Mononuclear cell (primary cell): ENCODE data around the gene SLC8B1. TPM values are rescaled to one million over a fixed set of nuclear protein-coding genes. Genes with fewer than 3 reads are reported as not detected.

Experiments
- H3K27me3 ChIP-seq: 2 replicates; pipeline ENCODE4 v1.6.0; 2011; ENCODE audit warnings: low read length, control low read depth; ENCODE audit not compliant: insufficient read depth
- H3K4me1 ChIP-seq: 2 replicates; pipeline ENCODE4 v1.5.1; 2011; ENCODE audit warnings: mild to moderate bottlenecking, low read length, control low read depth; ENCODE audit not compliant: insufficient read depth
- H3K4me3 ChIP-seq: 2 replicates; pipeline ENCODE4 v1.5.1; 2011; ENCODE audit warnings: mild to moderate bottlenecking, low read length, moderate library complexity
- H3K9me3 ChIP-seq: 2 replicates; pipeline ENCODE4 v1.5.1; 2011; ENCODE audit warnings: low read depth, mild to moderate bottlenecking, control low read depth, low read length
- total RNA-seq: library from RNA; depleted of rRNA; stranded (reverse); fragments of >200 nt; gene quantifications from one replicate; pipeline ENCODE4 v1.2.3, GENCODE V29; 2012

The SLC8B1 gene
- total RNA-seq, 1 donor: 51.2 TPM

- H3K9me3 ChIP-seq: no peaks in the 10 kb centered on the region
- no peak overlapping the region for H3K4me3 ChIP-seq
- no peaks in the 10 kb centered on the region for H3K27me3 ChIP-seq
- H3K4me1 ChIP-seq: peaks cover 21% of the 10 kb centered on the region
Observed at GRCh38 chr12:113266106-113266895, 68.6 kb downstream of the SLC8B1 start.

GRCh38 chr12:113263431-113263963 is 71.4 kb downstream of the SLC8B1 start:
- Histone ChIP-seq H3K4me3 (no peak overlapping the region), H3K9me3 (no peaks in the 10 kb centered on the region), H3K4me1 (peaks cover 36% of the 10 kb centered on the region), H3K27me3 (no peaks in the 10 kb centered on the region)

GRCh38 chr12:113262710-113263109 is 72.2 kb downstream of the SLC8B1 start:
- H3K4me3 ChIP-seq: no peak overlapping the region
- H3K27me3 ChIP-seq: no peaks in the 10 kb centered on the region
- H3K4me1 ChIP-seq: peaks cover 36% of the 10 kb centered on the region

GRCh38 chr12:113261847-113262470 is 73.0 kb downstream of the SLC8B1 start:
- H3K4me3 ChIP-seq: no peak overlapping the region
- H3K9me3 ChIP-seq: no peaks in the 10 kb centered on the region

More at GRCh38 chr12:113262710-113263109, 72.2 kb downstream of the SLC8B1 start:
- no peaks in the 10 kb centered on the region for H3K9me3 ChIP-seq

GRCh38 chr12:113260636-113261300 is 74.1 kb downstream of the SLC8B1 start:
- H3K27me3 ChIP-seq: no peaks in the 10 kb centered on the region
- no peak overlapping the region for H3K4me3 ChIP-seq
- no peaks in the 10 kb centered on the region for H3K9me3 ChIP-seq
- H3K4me1 ChIP-seq: peaks cover 36% of the 10 kb centered on the region

More at GRCh38 chr12:113261847-113262470, 73.0 kb downstream of the SLC8B1 start:
- Histone ChIP-seq H3K4me1 (peaks cover 36% of the 10 kb centered on the region), H3K27me3 (no peaks in the 10 kb centered on the region)

- H3K4me3 ChIP-seq: no peak overlapping the region
- H3K9me3 ChIP-seq: no peaks in the 10 kb centered on the region
- H3K4me1 ChIP-seq: peaks cover 36% of the 10 kb centered on the region
- no peaks in the 10 kb centered on the region for H3K27me3 ChIP-seq
Observed at GRCh38 chr12:113260127-113260526, 74.8 kb downstream of the SLC8B1 start.

- Histone ChIP-seq H3K27me3 (no peaks in the 10 kb centered on the region), H3K4me3 (no peak overlapping the region), H3K4me1 (peaks cover 30% of the 10 kb centered on the region), H3K9me3 (peaks cover 13% of the 10 kb centered on the region)
Observed at GRCh38 chr12:113257564-113257963, 77.3 kb downstream of the SLC8B1 start.

- H3K9me3 ChIP-seq: peaks cover 13% of the 10 kb centered on the region
- no peak overlapping the region for H3K4me3 ChIP-seq
- no peaks in the 10 kb centered on the region for H3K27me3 ChIP-seq
- peaks cover under 1% of the 10 kb centered on the region for H3K4me1 ChIP-seq
Observed at GRCh38 chr12:113254298-113254697, 80.6 kb downstream of the SLC8B1 start.

- H3K4me1 ChIP-seq: no peaks in the 10 kb centered on the region
- H3K9me3 ChIP-seq: peaks cover 13% of the 10 kb centered on the region
- no peak overlapping the region for H3K4me3 ChIP-seq
- no peaks in the 10 kb centered on the region for H3K27me3 ChIP-seq
Observed at GRCh38 chr12:113253532-113254285, 81.2 kb downstream of the SLC8B1 start.

GRCh38 chr12:113252494-113252893 is 82.4 kb downstream of the SLC8B1 start:
- peaks cover 13% of the 10 kb centered on the region for H3K9me3 ChIP-seq
- no peak overlapping the region for H3K4me3 ChIP-seq
- no peaks in the 10 kb centered on the region for H3K4me1 ChIP-seq
- H3K27me3 ChIP-seq: no peaks in the 10 kb centered on the region

GRCh38 chr12:113251404-113252070 is 83.4 kb downstream of the SLC8B1 start:
- Histone ChIP-seq H3K4me1 (no peaks in the 10 kb centered on the region), H3K9me3 (peaks cover 13% of the 10 kb centered on the region), H3K4me3 (no peak overlapping the region), H3K27me3 (no peaks in the 10 kb centered on the region)

GRCh38 chr12:113250045-113250444 is 84.9 kb downstream of the SLC8B1 start:
- Histone ChIP-seq H3K27me3 (no peaks in the 10 kb centered on the region), H3K4me1 (no peaks in the 10 kb centered on the region), H3K4me3 (no peak overlapping the region), H3K9me3 (peaks cover 13% of the 10 kb centered on the region)

- H3K4me3 ChIP-seq: no peak overlapping the region
- peaks cover 13% of the 10 kb centered on the region for H3K9me3 ChIP-seq
- no peaks in the 10 kb centered on the region for H3K4me1 ChIP-seq
- no peaks in the 10 kb centered on the region for H3K27me3 ChIP-seq
Observed at GRCh38 chr12:113249546-113249945, 85.4 kb downstream of the SLC8B1 start.

GRCh38 chr12:113248842-113249435 is 86.0 kb downstream of the SLC8B1 start:
- Histone ChIP-seq H3K4me1 (no peaks in the 10 kb centered on the region), H3K9me3 (peaks cover 13% of the 10 kb centered on the region), H3K27me3 (no peaks in the 10 kb centered on the region), H3K4me3 (no peak overlapping the region)
